Measurements from ENCODE around the gene PCYT2.

The PCYT2 gene

DNA sequence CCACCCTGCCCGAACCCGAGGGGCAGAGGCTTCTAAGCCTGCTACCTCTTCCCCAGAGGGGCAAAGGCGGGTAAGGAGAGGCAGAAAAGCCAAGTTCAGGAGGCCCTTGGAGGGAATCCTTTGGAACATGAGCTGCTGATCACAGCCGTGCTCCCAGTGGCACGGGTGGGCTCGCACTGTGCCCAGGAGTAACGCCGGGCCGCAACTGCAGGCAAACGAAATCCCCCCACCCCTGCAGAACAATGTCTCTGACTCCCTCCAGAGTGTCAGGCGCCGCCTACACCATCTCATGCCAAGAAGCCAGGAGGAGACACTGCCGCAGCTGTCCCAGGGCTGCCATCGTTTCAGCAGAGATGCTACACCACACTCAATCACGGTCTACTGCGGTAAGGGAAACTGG, 59.8 kb downstream of the PCYT2 start:
- DNase-seq, result no peak

Data from EL (cell line).